ENCODE measurements around the gene PABPC1L2A. TPM values are rescaled to one million over a fixed set of nuclear protein-coding genes. Genes with fewer than 3 reads are reported as not detected.
"Not testable (repeated sequence)": the region's sequence is repeated elsewhere in the genome, so short reads cannot be mapped to it uniquely, and the experiment has no call there.

Gene PABPC1L2A
- total RNA-seq, result not detected
- long read RNA-seq, result 0 reads

GRCh38 chrX:73079024-73079562 lies at the start of gene PABPC1L2A:
Gene PABPC1L2A, minus strand, starts transcription at chrX:73079512. Its CDS starts 126 bp downstream, at chrX:73079386.
- H3K27ac ChIP-seq; H3K4me3 ChIP-seq; H3K36me3 ChIP-seq; DNase-seq; H3K9me3 ChIP-seq; ATAC-seq; H3K27me3 ChIP-seq; intact Hi-C loops (cut with DNase I); H3K4me1 ChIP-seq: not testable (repeated sequence)

GRCh38 chrX:73127700-73128241 lies 48.5 kb upstream of the PABPC1L2A start:
- intact Hi-C loops (cut with DNase I), result no loop called here
- no peak for TF ChIP-seq CTCF (IDR thresholded peaks at IDR 0.05)
- H3K36me3 ChIP-seq, result no peaks in the 10 kb centered on the region
- H3K27me3 ChIP-seq, result no peaks in the 10 kb centered on the region
- DNase-seq (peak; percentile 61), ATAC-seq (peak; percentile 79)
- no peak overlapping the region for H3K27ac ChIP-seq
- H3K4me1 ChIP-seq, result no peaks in the 10 kb centered on the region
- H3K4me3 ChIP-seq, result no peak overlapping the region
- H3K9me3 ChIP-seq, result no peaks in the 10 kb centered on the region

- ATAC-seq, result no peak
- DNase-seq, result no peak
- Histone ChIP-seq H3K4me1 (no peaks in the 10 kb centered on the region), H3K27me3 (no peaks in the 10 kb centered on the region), H3K4me3 (no peak overlapping the region), H3K36me3 (no peaks in the 10 kb centered on the region), H3K27ac (no peak overlapping the region), H3K9me3 (no peaks in the 10 kb centered on the region)
- intact Hi-C loops (cut with DNase I), result no loop called here
- TF ChIP-seq CTCF (IDR thresholded peaks at IDR 0.05), result no peak
Observed at GRCh38 chrX:73126240-73126639, 46.9 kb upstream of the PABPC1L2A start.

- H3K27me3 ChIP-seq; H3K4me3 ChIP-seq; H3K36me3 ChIP-seq; H3K27ac ChIP-seq; intact Hi-C loops (cut with DNase I); H3K9me3 ChIP-seq; DNase-seq; ATAC-seq; H3K4me1 ChIP-seq: not testable (repeated sequence)
Observed at GRCh38 chrX:73099505-73099904, 20.2 kb upstream of the PABPC1L2A start.

- H3K4me1 ChIP-seq; ATAC-seq; H3K36me3 ChIP-seq; H3K27me3 ChIP-seq; H3K9me3 ChIP-seq; intact Hi-C loops (cut with DNase I); DNase-seq; H3K4me3 ChIP-seq; H3K27ac ChIP-seq: not testable (repeated sequence)
Observed at GRCh38 chrX:73086766-73087165, 7.5 kb upstream of the PABPC1L2A start.

GRCh38 chrX:73079884-73080283 lies 572 bp upstream of the PABPC1L2A start:
- H3K36me3 ChIP-seq; DNase-seq; H3K27me3 ChIP-seq; H3K9me3 ChIP-seq; intact Hi-C loops (cut with DNase I); H3K4me3 ChIP-seq; H3K4me1 ChIP-seq; ATAC-seq; H3K27ac ChIP-seq: not testable (repeated sequence)

- H3K27ac ChIP-seq; H3K4me1 ChIP-seq; H3K36me3 ChIP-seq; ATAC-seq; intact Hi-C loops (cut with DNase I); H3K9me3 ChIP-seq; DNase-seq; H3K4me3 ChIP-seq; H3K27me3 ChIP-seq: not testable (repeated sequence)
Observed at GRCh38 chrX:73078597-73078996, 715 bp downstream of the PABPC1L2A start.

GRCh38 chrX:73076838-73077237 lies 2.5 kb downstream of the PABPC1L2A start:
- Histone ChIP-seq H3K36me3 (no peaks in the 10 kb centered on the region), H3K27me3 (peaks cover 8% of the 10 kb centered on the region), H3K4me3 (no peak overlapping the region), H3K27ac (no peak overlapping the region), H3K4me1 (no peaks in the 10 kb centered on the region), H3K9me3 (no peaks in the 10 kb centered on the region)
- DNase-seq, result no peak
- no peak for TF ChIP-seq CTCF (IDR thresholded peaks at IDR 0.05)
- ATAC-seq, result no peak
- intact Hi-C loops (cut with DNase I), result no loop called here
